HG03280 (cell line): ENCODE results near the gene C2orf66.

ENCODE experiments used
- ATAC-seq: cut with Tn5 transposase; IDR thresholded peaks from one replicate; pipeline ENCODE4 v1.9.1; 2021; ENCODE audit warnings: mild to moderate bottlenecking, moderate library complexity; ENCODE audit not compliant: unreplicated experiment

C2orf66 gene

DNA sequence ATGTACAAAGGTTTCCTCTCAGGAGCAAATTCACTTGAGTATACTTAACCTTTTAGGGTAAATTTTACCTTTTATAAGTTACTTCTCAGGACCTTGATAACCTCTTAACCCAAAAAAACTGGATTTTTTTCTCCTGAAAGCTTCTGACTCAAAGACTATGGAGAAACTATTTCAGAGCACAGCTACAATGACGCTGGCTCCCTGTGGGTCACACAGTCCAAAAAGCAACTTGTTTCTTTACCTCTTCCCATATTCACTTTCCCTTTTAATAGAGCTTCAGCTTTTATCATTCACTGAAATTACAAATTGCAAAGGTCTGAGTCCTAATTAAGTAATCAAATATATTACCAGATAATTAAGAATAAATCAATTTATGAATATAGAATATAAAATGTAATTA lies 42.1 kb downstream of the C2orf66 start:
- no peak for ATAC-seq

DNA sequence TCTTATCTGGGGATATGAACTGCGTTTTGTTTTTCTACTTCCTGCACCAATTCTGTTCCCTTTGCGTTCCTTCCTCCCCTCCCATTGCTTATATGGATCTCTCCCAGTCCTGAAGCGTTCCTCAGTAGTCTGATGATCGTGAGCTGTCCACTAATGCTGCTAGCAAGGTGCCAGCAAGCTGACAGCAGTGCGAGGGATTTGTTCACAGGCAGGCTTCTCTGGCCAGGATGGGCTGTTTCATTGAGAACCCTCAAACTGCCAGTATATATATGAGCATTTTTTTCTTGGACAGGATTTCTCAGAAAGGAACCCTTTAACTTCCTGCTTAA lies 49.8 kb downstream of the C2orf66 start:
- ATAC-seq: no peak

DNA sequence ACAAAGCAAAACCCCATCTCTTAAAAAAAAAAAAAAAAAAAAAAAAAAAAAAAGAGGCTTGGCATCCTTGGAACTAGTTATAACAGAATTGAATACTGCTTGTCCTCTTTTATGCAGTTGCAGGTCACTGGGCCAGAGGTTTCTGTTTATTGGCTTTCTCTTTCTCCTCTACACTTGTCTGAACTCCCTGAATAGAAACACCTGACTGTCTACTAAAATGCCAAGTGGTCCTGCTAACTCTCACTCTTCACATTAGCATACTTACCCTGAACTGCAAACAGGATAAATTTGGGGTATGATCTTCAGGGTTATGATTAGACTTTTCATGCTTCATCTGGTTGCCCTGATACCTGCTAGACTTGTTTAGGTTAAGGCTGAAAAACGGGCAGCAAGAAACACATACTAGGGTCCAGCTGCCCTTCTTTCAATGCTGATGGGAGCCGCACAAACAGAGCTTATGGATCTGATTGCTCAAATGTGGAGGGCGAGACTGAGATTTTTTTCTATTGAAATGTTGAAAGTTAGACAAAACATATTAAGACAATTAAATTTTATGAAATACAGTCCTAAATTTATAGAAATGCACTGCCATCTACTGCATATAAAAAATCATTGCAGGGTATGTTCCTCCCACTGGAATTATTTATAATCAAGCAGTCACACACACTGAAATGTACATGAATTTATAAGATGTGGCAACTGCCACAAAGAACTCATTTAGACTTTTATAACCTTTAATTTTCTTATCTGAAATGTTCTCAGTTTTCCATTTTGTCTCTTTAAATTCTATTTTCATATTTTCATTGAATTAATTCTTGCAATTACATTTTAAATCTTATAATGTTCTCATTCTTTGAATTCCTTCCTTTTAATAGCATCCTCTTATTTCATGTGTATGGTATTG lies 50.4 kb downstream of the C2orf66 start:
- no peak for ATAC-seq
